K562 (cell line): Measurements from ENCODE around the gene KRTAP10-12. TPM values are rescaled to one million over a fixed set of nuclear protein-coding genes. Genes with fewer than 3 reads are reported as not detected.

Experiments used
- ATAC-seq: fragments of 200-7000 bp; cut with Tn5 transposase; 3 replicates; pipeline ENCODE4 v1.9.1; 2020; ENCODE audit warnings: moderate library complexity
- BruUV-seq: library from RNA; stranded (reverse); fragments of 400-500 nt; replicated peaks from 2 replicates; lab custom pipeline; 2021; lab: Mats Ljungman, UMichigan
- CTCF ChIA-PET: fragments of 300-600 bp; formaldehyde crosslinking; extraction: SDS; loops from one replicate; lab custom pipeline; 2021; ENCODE audit warnings: low intra/inter-chr PET ratio; lab: Yijun Ruan, JAX
- POLR2A ChIA-PET: fragments of 300-600, 350-650 bp; sonication (Branson Sonifier 250); formaldehyde crosslinking; extraction: SDS; loops from one replicate; lab custom pipeline; 2021; ENCODE audit warnings: antibody characterized with exemption, inconsistent platforms; lab: Yijun Ruan, JAX
- DNase-seq, 4 experiments: peaks; one replicate each; pipeline versions ENCODE4 v3.0.0 to v3.0.0-alpha.2; 2011 to 2018; ENCODE audit warnings: low spot score in 3 of 4, mixed read lengths in 3 of 4; ENCODE audit errors: extremely low read depth in 1 of 4
- FAIRE-seq: peaks from 2 replicates; lab custom pipeline; 2011; peaks lifted over from hg19 to GRCh38; lab: Jason Lieb, UNC
- H2AFZ ChIP-seq: 2 replicates; pipeline ENCODE4 v1.6.0; 2011; ENCODE audit warnings: low read depth, low read length, control low read depth, inconsistent platforms
- H3K27ac ChIP-seq: fragments of 200-600 bp; 3 replicates; pipeline ENCODE4 v1.8.0; 2011; ENCODE audit warnings: low read depth, mild to moderate bottlenecking, control low read depth, inconsistent platforms, low read length, moderate library complexity, mixed read lengths; ENCODE audit errors: extremely low read depth
- H3K27me3 ChIP-seq, 2 experiments: fragments of 300-600 bp in 1 of 2; 2 replicates in 1 of 2; 3 replicates in 1 of 2; pipeline versions ENCODE4 v1.6.0 to v1.8.0; 2011; ENCODE audit warnings: inconsistent platforms in 2 of 2, low read length in 2 of 2, mild to moderate bottlenecking in 1 of 2, mixed read lengths in 1 of 2, moderate library complexity in 1 of 2; ENCODE audit not compliant: control insufficient read depth in 2 of 2, insufficient read depth in 2 of 2
- H3K36me3 ChIP-seq: fragments of 300-600 bp; 3 replicates; pipeline ENCODE4 v1.8.0; 2011; ENCODE audit warnings: mild to moderate bottlenecking, low read length, inconsistent platforms; ENCODE audit not compliant: control insufficient read depth, insufficient read depth
- H3K4me1 ChIP-seq, 2 experiments: fragments of 200-600 bp in 1 of 2; replicated peaks in 1 of 2; 2 replicates in 1 of 2; 3 replicates in 1 of 2; pipeline versions ENCODE4 v1.5.1 to v1.8.0; 2011; ENCODE audit warnings: inconsistent platforms in 2 of 2, low read length in 2 of 2, mild to moderate bottlenecking in 1 of 2, mixed read lengths in 1 of 2, moderate library complexity in 1 of 2; ENCODE audit not compliant: control insufficient read depth in 2 of 2, insufficient read depth in 2 of 2
- H3K4me2 ChIP-seq: 2 replicates; pipeline ENCODE4 v1.6.1; 2011; ENCODE audit warnings: low read length, control low read depth, inconsistent platforms, mixed read lengths; ENCODE audit not compliant: insufficient read depth
- H3K4me3 ChIP-seq: fragments of 200-600 bp; sonication (generic), shearing (Covaris generic); 2 replicates; pipeline ENCODE4 v1.5.1; 2016; ENCODE audit warnings: control low read depth, inconsistent platforms
- H3K79me2 ChIP-seq: fragments of 200-600 bp; 3 replicates; pipeline ENCODE4 v1.8.0; 2011; ENCODE audit warnings: low read length, inconsistent platforms; ENCODE audit not compliant: control insufficient read depth, insufficient read depth
- H3K9ac ChIP-seq, 2 experiments: 2 replicates each; pipeline versions ENCODE4 v1.6.0 to v1.6.1; 2011; ENCODE audit warnings: low read depth in 2 of 2, low read length in 2 of 2, control low read depth in 1 of 2, inconsistent platforms in 1 of 2, mild to moderate bottlenecking in 1 of 2, mixed read lengths in 1 of 2; ENCODE audit not compliant: insufficient read depth in 1 of 2
- H3K9me1 ChIP-seq: one replicate; pipeline ENCODE4 v1.6.0; 2011; ENCODE audit warnings: inconsistent platforms, mild to moderate bottlenecking, low read length, moderate library complexity; ENCODE audit not compliant: control insufficient read depth, insufficient read depth
- H3K9me3 ChIP-seq: replicated peaks from 2 replicates; pipeline ENCODE4 v1.5.1; 2011; ENCODE audit warnings: low read depth, low read length, inconsistent platforms; ENCODE audit not compliant: control insufficient read depth, insufficient read depth
- H4K20me1 ChIP-seq: replicated peaks from 2 replicates; pipeline ENCODE4 v1.6.1; 2011; ENCODE audit warnings: low read length, inconsistent platforms, mixed read lengths; ENCODE audit not compliant: control insufficient read depth, insufficient read depth
- ESRRA ChIP-seq: fragments of 450-650 bp; IDR thresholded peaks from 2 replicates; pipeline ENCODE4 v1.6.1; 2014; ENCODE audit warnings: low read depth, mild to moderate bottlenecking, moderate library complexity, borderline replicate concordance
- NR2C2 ChIP-seq, 2 experiments: fragments of 200-800 bp in 1 of 2; sonication (Bioruptor generic) in 1 of 2; sonication (generic) in 1 of 2; formaldehyde crosslinking in 1 of 2; IDR thresholded peaks; 2 replicates each; pipeline versions ENCODE4 v1.6.1 to v1.8.0; 2016 to 2022; ENCODE audit warnings: mild to moderate bottlenecking in 1 of 2, missing compliant biosample characterization in 1 of 2, missing genetic modification characterization in 1 of 2, missing genetic modification reagents in 1 of 2
- VEZF1 ChIP-seq: fragments of 200-800 bp; sonication (Bioruptor generic); IDR thresholded peaks from 2 replicates; pipeline ENCODE4 v1.6.1; 2017; ENCODE audit warnings: missing genetic modification characterization, missing compliant biosample characterization
- WGBS: fragments of 100-300 bp; shearing (Covaris generic); methylation state at CpG from one replicate; pipeline ENCODE4 v1.1.6; 2016; ENCODE audit warnings: low coverage, mixed read lengths; ENCODE audit not compliant: insufficient coverage; ENCODE audit errors: missing lambda C conversion rate; 5-methylcytosine and 5-hydroxymethylcytosine counted together
- in situ Hi-C: fragments of 300-500 bp; cut with MboI; formaldehyde crosslinking; loops from 4 replicates; pipeline ENCODE4 v1.15.0; 2018; ENCODE audit warnings: inconsistent platforms, mixed read lengths
- intact Hi-C: fragments of 100-400 bp; cut with micrococcal nuclease; formaldehyde crosslinking; loops from 2 replicates; pipeline ENCODE4 v1.14.2; 2022
- polyA plus RNA-seq, 8 experiments: library from polyadenylated mRNA; depleted of rRNA in 4 of 8; stranded (reverse) in 5 of 8; unstranded in 3 of 8; fragments of >200 nt; fragmentation: Nextera tagmentation in 2 of 8; fragmentation: Illumina TruSeq in 1 of 8; extraction: Ambion mirVana in 2 of 8; extraction: Trizol in 1 of 8; gene quantifications; 2 replicates each; pipeline versions ENCODE4 v1.2.1 to v1.2.3, GENCODE V29; 2011 to 2014; ENCODE audit warnings: inconsistent platforms in 1 of 8, missing spikeins in 1 of 8
- total RNA-seq, 7 experiments: library from RNA; depleted of rRNA in 6 of 7; stranded (reverse); fragments of >200 nt in 6 of 7; fragmentation: Illumina TruSeq in 2 of 7; extraction: Trizol in 2 of 7; gene quantifications; 2 replicates each; pipeline versions ENCODE4 v1.2.1 to v1.2.3, GENCODE V29; 2011 to 2021; ENCODE audit warnings: low replicate concordance in 1 of 7

Gene KRTAP10-12
- total and polyA plus RNA-seq, 9 of the 15 experiments (the other 6 are each of a cell fraction or from before 2014, with no cell fraction given) = not detected

GRCh38 chr21:44700101-44701022, 3.4 kb downstream of the KRTAP10-12 start:
- no peak for FAIRE-seq
- no peak overlapping the region for H3K9ac ChIP-seq
- 2% methylated on average over 19 of the region's 21 CpGs for WGBS
- in situ Hi-C loops = no loop called here
- intact Hi-C loops = no loop called here
- H3K9me3 ChIP-seq = no peaks in the 10 kb centered on the region
- H3K4me1 ChIP-seq = 0 out of 5 replicates have a peak, but pooled peaks cover 0 to 7% of the 10 kb centered on the region in 2 experiments
- H3K27ac ChIP-seq = no peak overlapping the region
- H3K4me2 ChIP-seq = no peak overlapping the region
- peaks cover 3% of the 10 kb centered on the region for H3K9me1 ChIP-seq
- DNase-seq = peak in 1 of 4 experiments; percentile 6
- POLR2A ChIA-PET = interaction anchor here (1.2 kb wide), 1 partner anchor 27 kb away, joined by 3 read pairs; no protein-coding TSS in a partner anchor
- CTCF ChIA-PET = no interaction called here
- H3K4me3 ChIP-seq = no peak overlapping the region
- no TSS peak for BruUV-seq
- no peak for ATAC-seq
- no peaks in the 10 kb centered on the region for H3K36me3 ChIP-seq
- H4K20me1 ChIP-seq = no peaks in the 10 kb centered on the region; the same call in 1 of the 2 replicates
- no peak for TF ChIP-seq VEZF1 (CRISPR knock-in tag)
- TF ChIP-seq ESRRA = peak; percentile 44; the same call in 1 of the 2 replicates
- no peak for TF ChIP-seq NR2C2 (CRISPR knock-in tag; IDR thresholded peaks at IDR 0.05)
- TF ChIP-seq NR2C2 (tag; IDR thresholded peaks at IDR 0.05) = peak; percentile 64; the same call in 1 of the 2 replicates
- no peaks in the 10 kb centered on the region for H3K79me2 ChIP-seq
- H3K27me3 ChIP-seq = peaks cover 46 to 86% of the 10 kb centered on the region in 2 experiments
- H2AFZ ChIP-seq = no peak overlapping the region
